Endothelial cell of umbilical vein (primary cell): ENCODE measurements around the gene EVPLL. TPM values are rescaled to one million over a fixed set of nuclear protein-coding genes. Genes with fewer than 3 reads are reported as not detected.
"Not testable (repeated sequence)": the region's sequence is repeated elsewhere in the genome, so short reads cannot be mapped to it uniquely, and the experiment has no call there.

Source experiments
- BruUV-seq: library from RNA; stranded (reverse); fragments of 400-500 nt; replicated peaks from 2 replicates; lab custom pipeline; 2021; lab: Mats Ljungman, UMichigan
- CTCF ChIA-PET: fragments of 300-600, 350-600 bp; sonication (Branson Sonifier 250); formaldehyde crosslinking; loops from one replicate; lab custom pipeline; 2021; ENCODE audit warnings: antibody characterized with exemption, inconsistent platforms; lab: Charles Lee
- POLR2A ChIA-PET: fragments of 300-600, 350-600 bp; sonication (Branson Sonifier 250); formaldehyde crosslinking; loops from one replicate; lab custom pipeline; 2021; ENCODE audit warnings: antibody characterized with exemption, inconsistent platforms; lab: Charles Lee
- DNase-seq: peaks from one replicate; pipeline ENCODE4 v3.0.0-alpha.2; 2011; ENCODE audit warnings: low read depth, low spot score
- FAIRE-seq: peaks from 2 replicates; lab custom pipeline; 2011; peaks lifted over from hg19 to GRCh38; lab: Jason Lieb, UNC
- H2AFZ ChIP-seq: 2 replicates; pipeline ENCODE4 v1.6.0; 2012; ENCODE audit warnings: low read depth, low read length, control low read depth, inconsistent platforms
- H3K27ac ChIP-seq: 2 replicates; pipeline ENCODE4 v1.5.1; 2011; ENCODE audit warnings: low read depth, mild to moderate bottlenecking, control low read depth, low read length, moderate library complexity; ENCODE audit not compliant: insufficient read depth
- H3K27me3 ChIP-seq, 2 experiments: 2 replicates each; pipeline versions ENCODE4 v1.6.0 to v1.6.1; 2011; ENCODE audit warnings: low read length in 2 of 2, mixed read lengths in 1 of 2; ENCODE audit not compliant: control insufficient read depth in 2 of 2, insufficient read depth in 2 of 2
- H3K36me3 ChIP-seq, 2 experiments: 2 replicates in 1 of 2; 3 replicates in 1 of 2; pipeline ENCODE4 v1.5.1; 2011; ENCODE audit warnings: low read length in 2 of 2, mild to moderate bottlenecking in 1 of 2, moderate library complexity in 1 of 2; ENCODE audit not compliant: control insufficient read depth in 2 of 2, insufficient read depth in 2 of 2; ENCODE audit errors: extremely low read depth in 1 of 2
- H3K4me1 ChIP-seq: 3 replicates; pipeline ENCODE4 v1.5.1; 2011; ENCODE audit warnings: mild to moderate bottlenecking, low read length; ENCODE audit not compliant: control insufficient read depth, insufficient read depth; ENCODE audit errors: extremely low read depth
- H3K4me2 ChIP-seq: 2 replicates; pipeline ENCODE4 v1.6.1; 2011; ENCODE audit warnings: low read length, control low read depth, mixed read lengths; ENCODE audit not compliant: insufficient read depth
- H3K4me3 ChIP-seq, 3 experiments: fragments of 200-600 bp in 1 of 3; sonication (generic), shearing (Covaris generic) in 1 of 3; replicated peaks in 1 of 3; 2 replicates each; pipeline ENCODE4 v1.5.1; 2011 to 2016; ENCODE audit warnings: control low read depth in 3 of 3, low read length in 3 of 3, mild to moderate bottlenecking in 2 of 3, inconsistent platforms in 1 of 3, low read depth in 1 of 3, moderate library complexity in 1 of 3; ENCODE audit not compliant: insufficient read depth in 1 of 3
- H3K79me2 ChIP-seq: 2 replicates; pipeline ENCODE4 v1.6.0; 2012; ENCODE audit warnings: low read length, inconsistent platforms; ENCODE audit not compliant: control insufficient read depth, insufficient read depth
- H3K9ac ChIP-seq: replicated peaks from 2 replicates; pipeline ENCODE3; 2011; ENCODE audit warnings: low read length, control low read depth; ENCODE audit not compliant: insufficient read depth; ENCODE audit errors: extremely low read depth
- H3K9me1 ChIP-seq: replicated peaks from 3 replicates; pipeline ENCODE4 v1.6.0; 2011; ENCODE audit warnings: mild to moderate bottlenecking, low read length; ENCODE audit not compliant: control insufficient read depth, insufficient read depth; ENCODE audit errors: extremely low read depth
- H3K9me3 ChIP-seq: replicated peaks from 2 replicates; pipeline ENCODE4 v1.5.1; 2012; ENCODE audit warnings: low read length, inconsistent platforms; ENCODE audit not compliant: control insufficient read depth, insufficient read depth
- H4K20me1 ChIP-seq: replicated peaks from 2 replicates; pipeline ENCODE3; 2011; ENCODE audit warnings: mild to moderate bottlenecking, low read length; ENCODE audit not compliant: control insufficient read depth, insufficient read depth; ENCODE audit errors: extremely low read depth
- FOS ChIP-seq: IDR thresholded peaks from 2 replicates; pipeline ENCODE4 v1.6.1; 2011; ENCODE audit warnings: mild to moderate bottlenecking, low read length, moderate library complexity, borderline replicate concordance; ENCODE audit not compliant: insufficient read depth
- GATA2 ChIP-seq: IDR thresholded peaks from 2 replicates; pipeline ENCODE4 v1.7.0; 2011; ENCODE audit warnings: low read depth, mild to moderate bottlenecking, moderate library complexity, mixed read lengths, low read length; ENCODE audit not compliant: insufficient read length, insufficient read depth
- JUN ChIP-seq: IDR thresholded peaks from 2 replicates; pipeline ENCODE4 v1.6.1; 2011; ENCODE audit warnings: borderline replicate concordance, low read depth; ENCODE audit not compliant: insufficient read length, insufficient read depth
- MYC ChIP-seq: IDR thresholded peaks from one replicate; pipeline ENCODE4 v1.6.1; 2011; ENCODE audit warnings: mild to moderate bottlenecking, low read depth, low read length
- POLR2A ChIP-seq: IDR thresholded peaks from 2 replicates; pipeline ENCODE4 v1.6.1; 2012; ENCODE audit warnings: low read depth, mild to moderate bottlenecking, control low read depth, low read length
- dilution Hi-C: fragments of 300-500 bp; cut with MboI; formaldehyde crosslinking; loops from one replicate; pipeline ENCODE4 v1.15.0; 2019; ENCODE audit warnings: low sequenced_read_pairs; ENCODE audit not compliant: extremely low pct_ligation_motif_present
- intact Hi-C: fragments of 100-400 bp; cut with micrococcal nuclease; formaldehyde crosslinking; loops from one replicate; pipeline ENCODE4 v1.10.0; 2022
- polyA plus RNA-seq, 4 experiments: library from polyadenylated mRNA; depleted of rRNA in 3 of 4; stranded (reverse) in 3 of 4; unstranded in 1 of 4; fragments of >200 nt; gene quantifications; 2 replicates each; pipeline versions ENCODE4 v1.2.1 to v1.2.3, GENCODE V29; 2011 to 2012; ENCODE audit warnings: missing spikeins in 1 of 4
- total RNA-seq: library from RNA; stranded (reverse); gene quantifications from 2 replicates; pipeline ENCODE4 v1.2.3, GENCODE V29; 2021
- TF ChIP-seq, protein P1 (sequence below), 2 donors: IDR thresholded peaks; 1 replicate in 1 of 2; 2 replicates in 1 of 2; pipeline ENCODE4 v1.5.1; 2011; ENCODE audit warnings: low read length in 2 of 2, mild to moderate bottlenecking in 2 of 2, moderate library complexity in 2 of 2, control low read depth in 1 of 2, inconsistent platforms in 1 of 2, low read depth in 1 of 2; ENCODE audit not compliant: insufficient read depth in 1 of 2; ENCODE audit errors: extremely low read depth in 1 of 2
- TF ChIP-seq, protein P2 (sequence below): IDR thresholded peaks from 2 replicates; pipeline ENCODE4 v1.6.1; 2011; ENCODE audit not compliant: insufficient read depth, insufficient read length

The EVPLL gene
- total and polyA plus RNA-seq, 2 donors (not counting 3 experiments of a cell fraction or from before 2014, with no cell fraction given), result not detected

DNA sequence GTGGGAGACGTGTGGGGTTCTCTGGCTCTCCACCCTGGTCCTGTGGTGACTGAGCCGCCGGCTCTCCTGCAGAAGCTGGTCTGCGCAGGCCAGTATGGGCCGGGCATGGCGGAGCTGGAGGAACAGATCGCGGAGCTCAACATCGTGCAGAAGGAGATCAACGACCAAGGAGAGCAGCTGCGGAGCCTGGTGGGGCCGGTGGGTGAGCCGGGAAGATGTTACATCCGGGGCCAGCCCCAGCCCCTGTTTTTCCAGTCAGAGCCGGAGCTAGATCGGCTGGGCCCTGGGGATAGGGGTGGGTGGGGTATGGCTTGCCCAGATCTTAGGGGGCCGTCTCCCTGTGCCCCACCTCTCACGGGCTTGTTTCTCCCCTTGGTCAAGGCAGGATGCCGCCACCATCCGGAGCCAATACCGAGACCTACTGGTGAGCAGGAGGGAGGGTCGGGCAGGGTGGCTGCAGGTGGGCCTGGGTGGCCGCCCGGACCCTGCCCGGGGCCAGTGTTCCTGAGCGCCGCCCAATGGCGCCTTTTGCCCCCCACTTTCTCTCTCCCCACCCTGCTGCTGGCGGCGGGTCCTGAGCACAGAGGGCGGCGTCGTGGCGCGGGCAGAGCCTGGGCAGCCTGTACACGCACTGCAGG lies 5.0 kb downstream of the EVPLL start:
- Histone ChIP-seq H3K36me3 (no peaks in the 10 kb centered on the region), H3K4me1 (no peaks in the 10 kb centered on the region), H3K27ac (no peak overlapping the region), H4K20me1 (no peaks in the 10 kb centered on the region), H3K9me3 (no peaks in the 10 kb centered on the region), H3K4me3 (no peak overlapping the region), H3K79me2 (no peaks in the 10 kb centered on the region), H3K9ac (no peak overlapping the region), H3K9me1 (no peaks in the 10 kb centered on the region), H3K27me3 (peaks cover 2 to 9% of the 10 kb centered on the region in 2 experiments), H3K4me2 (no peak overlapping the region), H2AFZ (no peak overlapping the region)
- dilution Hi-C loops, result no loop called here
- DNase-seq, result no peak
- FAIRE-seq, result no peak
- intact Hi-C loops, result no loop called here
- no TSS peak for BruUV-seq
- POLR2A ChIA-PET, result no interaction called here
- CTCF ChIA-PET, result no interaction called here
- TF ChIP-seq, protein P1, sequence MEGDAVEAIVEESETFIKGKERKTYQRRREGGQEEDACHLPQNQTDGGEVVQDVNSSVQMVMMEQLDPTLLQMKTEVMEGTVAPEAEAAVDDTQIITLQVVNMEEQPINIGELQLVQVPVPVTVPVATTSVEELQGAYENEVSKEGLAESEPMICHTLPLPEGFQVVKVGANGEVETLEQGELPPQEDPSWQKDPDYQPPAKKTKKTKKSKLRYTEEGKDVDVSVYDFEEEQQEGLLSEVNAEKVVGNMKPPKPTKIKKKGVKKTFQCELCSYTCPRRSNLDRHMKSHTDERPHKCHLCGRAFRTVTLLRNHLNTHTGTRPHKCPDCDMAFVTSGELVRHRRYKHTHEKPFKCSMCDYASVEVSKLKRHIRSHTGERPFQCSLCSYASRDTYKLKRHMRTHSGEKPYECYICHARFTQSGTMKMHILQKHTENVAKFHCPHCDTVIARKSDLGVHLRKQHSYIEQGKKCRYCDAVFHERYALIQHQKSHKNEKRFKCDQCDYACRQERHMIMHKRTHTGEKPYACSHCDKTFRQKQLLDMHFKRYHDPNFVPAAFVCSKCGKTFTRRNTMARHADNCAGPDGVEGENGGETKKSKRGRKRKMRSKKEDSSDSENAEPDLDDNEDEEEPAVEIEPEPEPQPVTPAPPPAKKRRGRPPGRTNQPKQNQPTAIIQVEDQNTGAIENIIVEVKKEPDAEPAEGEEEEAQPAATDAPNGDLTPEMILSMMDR (IDR thresholded peaks at IDR 0.05; ENCODE audit: extremely low read depth in 1 of 2, insufficient read depth in 1 of 2, low read depth in 1 of 2, low read length in 2 of 2), result no peak
- no peak for TF ChIP-seq MYC
- no peak for TF ChIP-seq FOS
- TF ChIP-seq JUN, result no peak
- no peak for TF ChIP-seq GATA2
- TF ChIP-seq, protein P2, sequence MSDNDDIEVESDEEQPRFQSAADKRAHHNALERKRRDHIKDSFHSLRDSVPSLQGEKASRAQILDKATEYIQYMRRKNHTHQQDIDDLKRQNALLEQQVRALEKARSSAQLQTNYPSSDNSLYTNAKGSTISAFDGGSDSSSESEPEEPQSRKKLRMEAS, result no peak
- no peak for TF ChIP-seq POLR2A

DNA sequence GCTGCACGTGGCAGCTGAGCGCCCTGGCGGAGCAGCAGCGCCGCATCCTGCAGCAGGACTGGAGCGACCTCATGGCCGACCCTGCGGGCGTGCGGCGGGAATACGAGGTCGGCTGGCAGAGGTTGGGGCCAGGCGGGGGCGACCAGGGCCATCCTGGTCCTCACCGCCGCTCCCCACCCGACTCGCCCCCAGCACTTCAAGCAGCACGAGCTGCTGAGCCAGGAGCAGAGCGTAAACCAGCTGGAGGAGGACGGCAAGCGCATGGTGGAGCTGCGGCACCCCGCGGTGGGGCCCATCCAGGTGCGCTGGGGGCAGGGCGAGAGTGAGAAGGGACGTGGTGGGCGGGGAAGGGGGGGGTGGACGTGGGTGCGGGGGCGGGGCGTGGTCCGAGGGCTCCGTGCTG lies 5.5 kb downstream of the EVPLL start:
- H2AFZ ChIP-seq, H3K4me2 ChIP-seq, H3K27me3 ChIP-seq, DNase-seq, H3K9me1 ChIP-seq, H3K4me1 ChIP-seq, CTCF ChIA-PET, H4K20me1 ChIP-seq, H3K4me3 ChIP-seq, H3K9me3 ChIP-seq, BruUV-seq, dilution Hi-C loops, H3K36me3 ChIP-seq, H3K9ac ChIP-seq, POLR2A ChIA-PET, FAIRE-seq, H3K27ac ChIP-seq, H3K79me2 ChIP-seq, intact Hi-C loops: not testable (repeated sequence)

DNA sequence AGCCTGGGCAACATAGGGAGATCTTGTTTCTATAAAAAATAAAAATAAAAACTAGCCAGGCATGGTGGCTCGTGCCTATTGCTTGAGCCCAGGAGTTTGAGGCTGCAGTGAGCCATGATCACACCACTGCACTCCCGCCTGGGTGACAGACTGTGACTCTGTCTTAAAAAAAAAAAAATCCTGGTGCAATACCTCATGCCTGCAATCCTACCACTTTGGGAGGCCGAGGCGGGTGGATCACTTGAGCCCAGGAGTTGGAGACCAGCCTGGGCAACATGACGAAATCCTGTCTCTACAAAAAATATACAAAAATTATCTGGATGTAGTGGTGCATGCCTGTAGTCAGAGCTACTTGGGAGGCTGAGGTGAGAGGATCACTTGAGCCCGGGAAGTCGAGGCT lies 6.7 kb downstream of the EVPLL start:
- intact Hi-C loops, H3K36me3 ChIP-seq, CTCF ChIA-PET: not testable (repeated sequence)

More for the DNA sequence above, 6.7 kb downstream of the EVPLL start:
- dilution Hi-C loops, H3K4me1 ChIP-seq, BruUV-seq, H3K9ac ChIP-seq, H3K79me2 ChIP-seq, H3K4me2 ChIP-seq, H4K20me1 ChIP-seq, H3K4me3 ChIP-seq, H3K27ac ChIP-seq, DNase-seq, POLR2A ChIA-PET, H3K9me1 ChIP-seq, H3K27me3 ChIP-seq, H2AFZ ChIP-seq, FAIRE-seq, H3K9me3 ChIP-seq: not testable (repeated sequence)
